ENCODE measurements around the gene GUCA2B. TPM values are rescaled to one million over a fixed set of nuclear protein-coding genes. Genes with fewer than 3 reads are reported as not detected.
A peak's percentile ranks its signal among the peaks of the same experiment; 100 is the strongest.

The GUCA2B gene
- polyA plus RNA-seq, 3 donors = not detected

- DNase-seq (ENCODE audit: extremely low read depth in 1 of 11, low read depth in 9 of 11, low spot score in 4 of 11) = no peak
Measured at GRCh38 chr1:42178249-42178648, 25.0 kb downstream of the GUCA2B start.

- peak in 1 of 11 donors; percentile 43 for DNase-seq (ENCODE audit: extremely low read depth in 1 of 11, low read depth in 9 of 11, low spot score in 4 of 11)
Measured at GRCh38 chr1:42179275-42179674, 26.1 kb downstream of the GUCA2B start.

- DNase-seq (ENCODE audit: extremely low read depth in 1 of 11, low read depth in 9 of 11, low spot score in 4 of 11) = no peak
Measured at GRCh38 chr1:42179900-42180329, 26.7 kb downstream of the GUCA2B start.

DNA sequence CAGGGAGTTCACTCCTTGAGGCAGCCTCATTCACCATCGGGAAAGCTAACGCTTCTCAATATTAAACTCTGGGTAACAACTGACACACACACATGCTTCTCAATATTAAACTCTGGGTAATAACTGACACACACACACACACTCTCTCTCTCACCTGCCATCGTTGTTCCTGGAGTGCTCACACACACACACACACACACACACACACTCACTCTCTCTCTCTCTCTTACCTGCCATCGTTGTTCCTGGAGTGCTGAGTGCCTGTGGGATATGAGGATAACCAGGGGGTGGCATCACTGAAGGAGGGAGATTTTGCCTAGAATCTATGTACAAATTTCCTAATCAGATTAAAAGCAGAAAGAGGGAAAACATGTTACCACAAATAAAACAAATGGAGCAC is 28.5 kb downstream of the GUCA2B start:
- DNase-seq (ENCODE audit: extremely low read depth in 1 of 11, low read depth in 9 of 11, low spot score in 4 of 11) = no peak

DNA sequence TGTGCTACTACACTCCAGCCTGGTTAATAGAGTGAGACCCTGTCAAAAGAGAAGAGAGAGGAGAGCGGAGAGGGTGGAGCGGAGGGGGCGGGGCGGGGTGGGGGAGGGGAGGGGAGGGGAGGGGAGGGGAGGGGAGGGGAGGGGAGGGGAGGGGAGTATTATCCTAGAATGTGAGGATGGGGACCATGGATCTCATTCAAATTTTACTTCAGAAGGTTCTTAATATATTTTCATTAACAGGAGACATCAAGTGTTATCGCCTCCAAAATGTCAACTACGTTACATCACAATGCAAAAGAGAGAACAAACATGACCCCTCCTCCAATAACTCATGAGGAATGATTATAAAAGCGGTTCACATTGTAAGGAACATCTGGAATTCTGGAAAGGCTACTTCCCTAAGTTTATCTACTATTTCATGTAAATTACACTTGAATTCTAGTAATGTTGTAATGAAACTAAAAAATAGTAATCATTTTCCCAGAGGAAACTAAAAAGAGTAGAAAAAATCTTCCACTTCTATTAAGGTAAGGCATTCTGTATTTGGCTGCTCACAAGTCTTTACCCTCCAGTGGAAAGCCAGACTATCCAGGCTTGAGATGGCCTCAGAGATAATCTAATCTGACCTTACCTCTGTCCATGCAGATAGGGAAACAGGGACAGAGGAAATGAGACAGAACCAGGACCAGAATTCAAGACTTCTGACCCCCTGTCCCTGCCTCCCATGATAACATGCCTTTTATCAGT is 30.2 kb downstream of the GUCA2B start:
- DNase-seq (ENCODE audit: extremely low read depth in 1 of 11, low read depth in 9 of 11, low spot score in 4 of 11) = no peak

DNA sequence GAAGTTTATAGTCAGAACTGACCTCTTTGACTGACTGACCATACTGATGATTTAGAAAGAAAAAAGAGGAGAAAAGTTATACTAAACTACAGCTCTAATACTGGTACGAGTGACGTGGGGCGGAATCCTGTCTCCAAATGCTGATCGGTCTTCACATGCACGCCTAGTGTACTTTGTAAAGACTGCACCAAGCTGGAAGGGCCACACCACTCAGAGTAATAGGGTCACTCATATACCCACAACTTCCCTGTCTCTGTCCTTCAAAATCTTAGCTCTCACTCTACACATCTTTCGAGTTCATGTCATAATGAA is 30.7 kb downstream of the GUCA2B start:
- no peak for DNase-seq (ENCODE audit: extremely low read depth in 1 of 11, low read depth in 9 of 11, low spot score in 4 of 11)

- no peak for DNase-seq (ENCODE audit: extremely low read depth in 1 of 11, low read depth in 9 of 11, low spot score in 4 of 11)
Measured at GRCh38 chr1:42184616-42185015, 31.4 kb downstream of the GUCA2B start.

GRCh38 chr1:42186152-42186551 is 32.9 kb downstream of the GUCA2B start:
- DNase-seq (ENCODE audit: extremely low read depth in 1 of 11, low read depth in 9 of 11, low spot score in 4 of 11) = no peak

DNA sequence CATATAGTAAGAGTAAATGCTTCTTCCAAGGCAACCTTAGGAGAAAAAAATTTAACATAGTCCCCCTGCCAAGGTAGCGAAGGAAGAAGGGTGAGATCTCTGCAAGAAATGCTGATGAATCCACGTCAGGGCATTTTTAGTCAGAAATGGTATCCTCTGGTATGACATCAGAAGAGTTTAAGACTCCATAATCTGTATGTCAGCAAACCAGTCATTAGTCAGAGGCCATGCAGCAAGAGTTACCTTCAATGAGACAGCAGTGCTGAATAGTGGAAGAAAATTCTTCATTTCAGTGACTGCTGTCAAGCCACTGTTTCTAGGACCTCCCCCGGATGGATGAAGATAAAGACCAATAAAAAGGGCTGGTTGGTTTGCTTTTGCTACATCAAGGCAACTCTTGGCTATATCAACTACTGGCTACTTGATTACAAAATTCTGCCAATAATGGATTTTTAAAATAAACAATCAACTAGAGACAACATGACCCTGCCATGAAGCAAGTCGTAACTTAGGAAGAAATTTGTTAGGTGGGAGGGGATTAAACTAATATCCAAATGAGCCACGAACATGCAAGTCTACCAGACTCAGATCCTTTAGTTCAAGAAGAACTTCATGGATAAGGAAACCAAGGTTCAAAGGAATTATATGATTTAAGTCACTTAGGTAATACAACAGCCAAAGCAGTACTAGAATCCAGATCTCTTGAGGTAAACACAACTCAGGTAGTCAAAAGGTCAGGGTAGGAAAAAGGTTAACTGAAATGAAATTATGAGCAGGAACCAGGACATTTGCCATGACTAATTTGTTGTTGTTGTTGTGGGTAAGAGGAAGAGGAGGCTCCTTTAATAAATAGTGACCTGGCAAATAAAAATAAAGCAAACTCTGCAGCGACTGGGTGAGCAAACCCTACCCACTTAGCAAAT is 37.0 kb downstream of the GUCA2B start:
- DNase-seq (ENCODE audit: extremely low read depth in 1 of 11, low read depth in 9 of 11, low spot score in 4 of 11) = no peak

- DNase-seq (ENCODE audit: extremely low read depth in 1 of 11, low read depth in 9 of 11, low spot score in 4 of 11) = no peak
Measured at GRCh38 chr1:42191319-42191718, 38.1 kb downstream of the GUCA2B start.

DNA sequence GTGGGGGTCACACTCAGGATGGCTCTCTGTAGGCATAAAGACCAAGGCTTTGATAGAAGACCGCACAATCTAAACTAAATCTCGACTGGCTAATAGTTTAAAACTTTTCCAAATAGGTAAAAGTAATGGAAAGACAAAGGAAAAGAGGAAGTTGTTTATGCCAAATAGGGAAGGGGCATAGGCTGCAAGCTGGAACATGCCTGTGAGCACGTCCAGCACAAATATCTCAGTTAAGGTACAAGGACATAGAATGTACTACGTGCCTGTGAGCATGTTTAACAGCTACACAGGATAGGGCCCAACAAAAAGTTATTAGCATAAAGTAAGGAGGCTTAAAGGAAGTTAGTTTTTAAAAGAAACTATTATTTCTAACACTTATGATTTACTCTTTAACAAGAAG is 38.9 kb downstream of the GUCA2B start:
- DNase-seq (ENCODE audit: extremely low read depth in 1 of 11, low read depth in 9 of 11, low spot score in 4 of 11) = no peak

GRCh38 chr1:42195841-42196240 is 42.6 kb downstream of the GUCA2B start:
- no peak for DNase-seq (ENCODE audit: extremely low read depth in 1 of 11, low read depth in 9 of 11, low spot score in 4 of 11)

- DNase-seq (ENCODE audit: extremely low read depth in 1 of 11, low read depth in 9 of 11, low spot score in 4 of 11) = no peak
Measured at GRCh38 chr1:42198251-42198650, 45.0 kb downstream of the GUCA2B start.

- DNase-seq (ENCODE audit: extremely low read depth in 1 of 11, low read depth in 9 of 11, low spot score in 4 of 11) = no peak
Measured at GRCh38 chr1:42201986-42202385, 48.8 kb downstream of the GUCA2B start.

Other genes with a start within 250 kb of the GUCA2B start
- gene HIVEP3, start 234.5 kb upstream of the GUCA2B start, polyA plus RNA-seq (ENCODE audit: insufficient read length in 3 of 3) = 1 to 10 TPM; 3.4 to 4.6 (median 4.1) TPM
- gene GUCA2A, start 11.3 kb downstream of the GUCA2B start, polyA plus RNA-seq (ENCODE audit: insufficient read length in 3 of 3) = not detected
- gene FOXJ3, start 181.8 kb downstream of the GUCA2B start, polyA plus RNA-seq (ENCODE audit: insufficient read length in 3 of 3) = 10 to 100 TPM; 38.8 to 48.9 (median 45.6) TPM
- gene RIMKLA, start 227.4 kb downstream of the GUCA2B start, polyA plus RNA-seq (ENCODE audit: insufficient read length in 3 of 3) = under 1 TPM; 0.73 to 0.92 (median 0.73) TPM